NCI-H748 (cell line): Measurements from ENCODE around the gene MYBPHL.
A peak's percentile ranks its signal among the peaks of the same experiment; 100 is the strongest.
"Not testable (repeated sequence)": the region's sequence is repeated elsewhere in the genome, so short reads cannot be mapped to it uniquely, and the experiment has no call there.

Experiments
- DNase-seq: peaks from one replicate; lab custom pipeline; 2025; ENCODE audit not compliant: unreplicated experiment; lab: John Stamatoyannopoulos, UW

Gene MYBPHL

GRCh38 chr1:109307274-109308021, 637 bp upstream of the MYBPHL start:
- peak; percentile 41 for DNase-seq

GRCh38 chr1:109305991-109306390, 820 bp downstream of the MYBPHL start:
- DNase-seq = not testable (repeated sequence)

GRCh38 chr1:109304226-109304920, 2.4 kb downstream of the MYBPHL start:
- no peak for DNase-seq

- no peak for DNase-seq
Observed at GRCh38 chr1:109301874-109302273, 4.9 kb downstream of the MYBPHL start.

GRCh38 chr1:109300650-109301151, 6.1 kb downstream of the MYBPHL start:
- DNase-seq = no peak

GRCh38 chr1:109299558-109300343, 7.1 kb downstream of the MYBPHL start:
- no peak for DNase-seq

GRCh38 chr1:109298666-109299557, 7.9 kb downstream of the MYBPHL start:
- no peak for DNase-seq

- no peak for DNase-seq
Observed at GRCh38 chr1:109296782-109297181, 10.0 kb downstream of the MYBPHL start.

GRCh38 chr1:109295712-109296415, 10.9 kb downstream of the MYBPHL start:
- no peak for DNase-seq

- DNase-seq = no peak
Observed at GRCh38 chr1:109294481-109294880, 12.3 kb downstream of the MYBPHL start.

- DNase-seq = no peak
Observed at GRCh38 chr1:109293026-109293425, 13.8 kb downstream of the MYBPHL start.

- no peak for DNase-seq
Observed at GRCh38 chr1:109292364-109292763, 14.4 kb downstream of the MYBPHL start.

GRCh38 chr1:109290998-109291397, 15.8 kb downstream of the MYBPHL start:
- DNase-seq = no peak

GRCh38 chr1:109290137-109290536, 16.7 kb downstream of the MYBPHL start:
- DNase-seq = no peak

- not testable (repeated sequence) for DNase-seq
Observed at GRCh38 chr1:109286762-109287161, 20.0 kb downstream of the MYBPHL start.

- DNase-seq = peak; percentile 59
Observed at GRCh38 chr1:109283748-109284600, 22.8 kb downstream of the MYBPHL start.

- peak; percentile 98 for DNase-seq
Observed at GRCh38 chr1:109282952-109283747, 23.7 kb downstream of the MYBPHL start, which contains the start of gene PSRC1. PSRC1 (minus strand) TSS chr1:109283145.

- no peak for DNase-seq
Observed at GRCh38 chr1:109282497-109282951, 24.3 kb downstream of the MYBPHL start.
